K562 (cell line): ENCODE measurements around the gene UBR3. TPM values are rescaled to one million over a fixed set of nuclear protein-coding genes. Genes with fewer than 3 reads are reported as not detected.

Experiments used
- COPS2 ChIP-seq: fragments of 450-650 bp; conservative IDR thresholded peaks from 2 replicates; pipeline ENCODE4 v1.6.1; 2016; ENCODE audit warnings: mild to moderate bottlenecking, moderate library complexity
- CTCF ChIP-seq, 3 experiments: IDR thresholded peaks in 2 of 3; conservative IDR thresholded peaks in 1 of 3; 2 replicates each; pipeline ENCODE4 v1.5.1; 2011 to 2012; ENCODE audit warnings: low read length in 3 of 3, mild to moderate bottlenecking in 3 of 3, control low read depth in 2 of 3, improper control_type of control experiment in 1 of 3, inconsistent platforms in 1 of 3, low read depth in 1 of 3, mixed read lengths in 1 of 3, moderate library complexity in 1 of 3; ENCODE audit not compliant: insufficient read depth in 2 of 3
- NCOA6 ChIP-seq: fragments of 450-650 bp; IDR thresholded peaks from 2 replicates; pipeline ENCODE4 v1.6.1; 2017; ENCODE audit warnings: mild to moderate bottlenecking
- PKNOX1 ChIP-seq: fragments of 450-650 bp; IDR thresholded peaks from 2 replicates; pipeline ENCODE4 v1.6.1; 2016
- SRSF9 ChIP-seq: fragments of 200-400 bp; formaldehyde crosslinking; IDR thresholded peaks from 2 replicates; pipeline ENCODE4 v1.6.1; 2017; ENCODE audit warnings: low read depth, low read length, borderline replicate concordance
- STAT5B ChIP-seq: fragments of 250-450 bp; sonication (Bioruptor Pico); IDR thresholded peaks from 2 replicates; pipeline ENCODE4 v1.8.0; 2021; ENCODE audit warnings: mild to moderate bottlenecking, inconsistent platforms
- ZNF212 ChIP-seq: fragments of 450-650 bp; formaldehyde crosslinking; IDR thresholded peaks from 2 replicates; pipeline ENCODE4 v1.4.0; 2020; ENCODE audit warnings: mild to moderate bottlenecking
- ZZZ3 ChIP-seq: fragments of 450-650 bp; IDR thresholded peaks from 2 replicates; pipeline ENCODE4 v1.6.1; 2016; ENCODE audit warnings: antibody characterized with exemption, mild to moderate bottlenecking, moderate library complexity
- polyA plus RNA-seq, 8 experiments: library from polyadenylated mRNA; depleted of rRNA in 4 of 8; stranded (reverse) in 5 of 8; unstranded in 3 of 8; fragments of >200 nt; fragmentation: Nextera tagmentation in 2 of 8; fragmentation: Illumina TruSeq in 1 of 8; extraction: Ambion mirVana in 2 of 8; extraction: Trizol in 1 of 8; gene quantifications; 2 replicates each; pipeline versions ENCODE4 v1.2.1 to v1.2.3, GENCODE V29; 2011 to 2014; ENCODE audit warnings: inconsistent platforms in 1 of 8, missing spikeins in 1 of 8
- total RNA-seq, 7 experiments: library from RNA; depleted of rRNA in 6 of 7; stranded (reverse); fragments of >200 nt in 6 of 7; fragmentation: Illumina TruSeq in 2 of 7; extraction: Trizol in 2 of 7; gene quantifications; 2 replicates each; pipeline versions ENCODE4 v1.2.1 to v1.2.3, GENCODE V29; 2011 to 2021; ENCODE audit warnings: low replicate concordance in 1 of 7
- TF ChIP-seq, protein P1 (sequence below), 2 experiments: fragments of 200-800 bp in 1 of 2; sonication (Bioruptor generic) in 1 of 2; sonication (generic) in 1 of 2; formaldehyde crosslinking in 1 of 2; IDR thresholded peaks in 1 of 2; conservative IDR thresholded peaks in 1 of 2; 2 replicates each; pipeline versions ENCODE4 v1.5.0 to v1.6.1; 2016 to 2020; ENCODE audit warnings: missing compliant biosample characterization in 1 of 2, missing genetic modification characterization in 1 of 2, missing genetic modification reagents in 1 of 2

The UBR3 gene
- total and polyA plus RNA-seq, 9 of the 15 experiments (the other 6 are each of a cell fraction or from before 2014, with no cell fraction given) = 14.4 to 63.5 (median 40.4) TPM

- TF ChIP-seq SRSF9 = no peak
- TF ChIP-seq, protein P1, sequence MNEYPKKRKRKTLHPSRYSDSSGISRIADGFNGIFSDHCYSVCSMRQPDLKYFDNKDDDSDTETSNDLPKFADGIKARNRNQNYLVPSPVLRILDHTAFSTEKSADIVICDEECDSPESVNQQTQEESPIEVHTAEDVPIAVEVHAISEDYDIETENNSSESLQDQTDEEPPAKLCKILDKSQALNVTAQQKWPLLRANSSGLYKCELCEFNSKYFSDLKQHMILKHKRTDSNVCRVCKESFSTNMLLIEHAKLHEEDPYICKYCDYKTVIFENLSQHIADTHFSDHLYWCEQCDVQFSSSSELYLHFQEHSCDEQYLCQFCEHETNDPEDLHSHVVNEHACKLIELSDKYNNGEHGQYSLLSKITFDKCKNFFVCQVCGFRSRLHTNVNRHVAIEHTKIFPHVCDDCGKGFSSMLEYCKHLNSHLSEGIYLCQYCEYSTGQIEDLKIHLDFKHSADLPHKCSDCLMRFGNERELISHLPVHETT (CRISPR knock-in tag; conservative IDR thresholded peaks at IDR 0.05 in 1 of 2, IDR thresholded peaks at IDR 0.05 in 1 of 2) = 0 out of 4 replicates have a peak, but pooled peaks of 1 of the 2 experiments have one; percentile 43
- TF ChIP-seq CTCF (IDR thresholded peaks at IDR 0.05 in 2 of 3, conservative IDR thresholded peaks at IDR 0.05 in 1 of 3; ENCODE audit: insufficient read depth in 2 of 3, low read depth in 1 of 3, low read length in 3 of 3) = no peak
- TF ChIP-seq PKNOX1 = 0 out of 2 replicates have a peak, but pooled peaks have one; percentile 20
- TF ChIP-seq ZNF212 = no peak
- TF ChIP-seq ZZZ3 = no peak
- no peak for TF ChIP-seq COPS2
- TF ChIP-seq STAT5B (CRISPR knock-in tag) = no peak
- no peak for TF ChIP-seq NCOA6
These were observed 182.0 kb downstream of the UBR3 start (continued) for GRCh38 chr2:170009209-170009608.
